Duodenal mucosa (tissue), 2 donors: ENCODE measurements around the gene RNF20.

Experiments used
- H3K27ac ChIP-seq: one replicate; pipeline ENCODE4 v1.7.0; 2013; ENCODE audit warnings: low read depth, low read length
- H3K27me3 ChIP-seq, 2 donors: one replicate each; pipeline ENCODE4 v1.7.0; 2013; ENCODE audit warnings: low read length in 2 of 2, control low read depth in 1 of 2; ENCODE audit not compliant: insufficient read depth in 2 of 2, control insufficient read depth in 1 of 2
- H3K36me3 ChIP-seq, 2 donors: one replicate each; pipeline ENCODE4 v1.7.0; 2013; ENCODE audit warnings: low read length in 2 of 2, control low read depth in 1 of 2; ENCODE audit not compliant: insufficient read depth in 2 of 2, control insufficient read depth in 1 of 2
- H3K4me1 ChIP-seq, 2 donors: one replicate each; pipeline ENCODE4 v1.7.0; 2013; ENCODE audit warnings: low read length in 2 of 2, control low read depth in 1 of 2; ENCODE audit not compliant: insufficient read depth in 2 of 2, control insufficient read depth in 1 of 2
- H3K4me3 ChIP-seq, 2 donors: one replicate each; pipeline ENCODE4 v1.7.0; 2013; ENCODE audit warnings: low read length in 2 of 2, low read depth in 1 of 2
- H3K9ac ChIP-seq, 2 donors: one replicate each; pipeline ENCODE4 v1.7.0; 2013; ENCODE audit warnings: low read length in 2 of 2, low read depth in 1 of 2
- H3K9me3 ChIP-seq, 2 donors: one replicate each; pipeline ENCODE4 v1.7.0; 2013; ENCODE audit warnings: low read length in 2 of 2, control low read depth in 1 of 2; ENCODE audit not compliant: control insufficient read depth in 1 of 2

RNF20 gene

GRCh38 chr9:101567725-101568350, 34.2 kb downstream of the RNF20 start:
- Histone ChIP-seq H3K27me3 (no peaks in the 10 kb centered on the region), H3K4me3 (no peak overlapping the region), H3K4me1 (no peaks in the 10 kb centered on the region), H3K27ac (no peak overlapping the region), H3K9me3 (no peaks in the 10 kb centered on the region), H3K36me3 (peaks cover 12 to 36% of the 10 kb centered on the region in 2 donors), H3K9ac (no peak overlapping the region)

- Histone ChIP-seq H3K9ac (no peak overlapping the region), H3K36me3 (peaks cover 3 to 25% of the 10 kb centered on the region in 2 donors), H3K9me3 (no peaks in the 10 kb centered on the region), H3K27ac (no peak overlapping the region), H3K4me3 (no peak overlapping the region), H3K4me1 (no peaks in the 10 kb centered on the region), H3K27me3 (no peaks in the 10 kb centered on the region)
Observed at GRCh38 chr9:101569741-101570501, 36.3 kb downstream of the RNF20 start.

- H3K4me1 ChIP-seq: no peaks in the 10 kb centered on the region
- no peak overlapping the region for H3K27ac ChIP-seq
- no peaks in the 10 kb centered on the region for H3K27me3 ChIP-seq
- H3K9ac ChIP-seq: no peak overlapping the region
- no peak overlapping the region for H3K4me3 ChIP-seq
- H3K36me3 ChIP-seq: peaks cover 3 to 13% of the 10 kb centered on the region in 2 donors
- no peaks in the 10 kb centered on the region for H3K9me3 ChIP-seq
Observed at GRCh38 chr9:101571114-101571513, 37.5 kb downstream of the RNF20 start.

DNA sequence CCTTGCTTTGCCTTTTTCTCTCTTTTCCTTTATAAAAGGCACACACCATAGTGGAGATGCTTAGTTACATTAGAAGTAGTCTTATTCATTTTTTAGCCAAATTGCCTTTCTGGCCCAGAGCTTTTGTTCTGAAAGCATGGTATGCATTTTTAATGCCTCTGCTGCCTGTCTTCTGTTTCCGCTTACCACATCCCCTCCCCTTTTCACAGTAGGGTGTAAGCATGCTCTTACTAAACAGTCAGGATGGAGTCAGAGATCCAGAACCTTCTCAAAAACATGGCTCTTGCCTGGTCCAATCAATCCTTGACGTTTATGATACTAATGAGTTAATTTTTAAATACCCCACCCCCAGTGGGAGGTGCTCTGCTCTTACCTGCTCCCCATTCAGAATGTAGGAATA, 38.7 kb downstream of the RNF20 start:
- H3K9me3 ChIP-seq: no peaks in the 10 kb centered on the region
- H3K27me3 ChIP-seq: no peaks in the 10 kb centered on the region
- H3K36me3 ChIP-seq: peaks cover 3 to 12% of the 10 kb centered on the region in 2 donors
- no peak overlapping the region for H3K9ac ChIP-seq
- no peaks in the 10 kb centered on the region for H3K4me1 ChIP-seq
- no peak overlapping the region for H3K27ac ChIP-seq
- H3K4me3 ChIP-seq: no peak overlapping the region

DNA sequence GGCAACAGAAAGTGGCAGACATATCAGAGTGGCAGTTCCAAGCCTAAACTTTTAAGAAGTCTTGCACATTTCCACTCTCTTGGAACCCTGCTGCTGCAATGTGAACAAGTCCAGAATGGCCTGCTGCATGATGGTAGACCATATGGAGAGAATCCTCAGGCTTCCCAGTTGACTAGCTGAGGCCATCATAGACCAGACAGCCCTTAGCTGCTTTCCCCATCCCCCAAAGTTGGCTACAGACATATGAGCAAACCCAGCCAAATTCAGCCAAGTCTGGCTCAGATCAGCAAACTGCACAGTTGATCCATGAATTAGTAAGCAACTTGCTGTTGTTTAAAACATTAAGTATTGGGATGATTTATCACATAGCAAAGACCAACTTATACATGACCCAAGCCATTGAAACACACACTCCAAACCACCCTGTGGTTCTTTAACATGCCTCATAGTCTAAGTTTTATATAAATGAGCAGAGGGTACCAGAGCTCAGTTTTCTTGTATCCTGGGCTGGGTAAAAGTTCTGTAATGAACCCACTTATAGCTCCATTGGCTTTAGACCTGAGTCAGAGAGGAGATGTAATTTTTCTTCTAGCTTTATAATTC, 41.2 kb downstream of the RNF20 start:
- Histone ChIP-seq H3K4me1 (no peaks in the 10 kb centered on the region), H3K36me3 (no peaks in the 10 kb centered on the region), H3K4me3 (no peak overlapping the region)

DNA sequence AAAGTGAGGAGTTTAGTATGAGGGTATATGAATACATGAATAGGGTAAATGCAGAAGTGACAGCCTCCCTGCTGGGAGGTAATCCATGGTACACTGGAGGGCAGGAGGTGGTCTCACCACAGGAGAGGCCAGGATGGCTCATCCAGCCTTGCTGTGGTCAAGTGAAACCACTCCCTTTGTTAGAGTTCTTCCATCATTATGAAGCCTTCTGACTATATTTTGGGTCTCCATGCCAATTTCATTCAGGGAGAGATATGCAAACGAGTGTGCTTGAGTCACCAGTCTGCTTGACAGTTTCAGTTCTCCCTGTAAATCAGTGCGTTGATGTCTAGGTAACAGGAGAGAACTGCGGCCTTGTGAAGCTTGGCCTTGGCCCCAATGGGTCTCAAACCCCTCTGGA, 44.7 kb downstream of the RNF20 start:
- no peak overlapping the region for H3K27ac ChIP-seq
- H3K9me3 ChIP-seq: no peaks in the 10 kb centered on the region
- H3K4me1 ChIP-seq: no peaks in the 10 kb centered on the region
- H3K27me3 ChIP-seq: no peaks in the 10 kb centered on the region
- H3K4me3 ChIP-seq: no peak overlapping the region
- no peak overlapping the region for H3K9ac ChIP-seq
- H3K36me3 ChIP-seq: no peaks in the 10 kb centered on the region

More for the DNA sequence above, 41.2 kb downstream of the RNF20 start:
- no peak overlapping the region for H3K9ac ChIP-seq
- no peaks in the 10 kb centered on the region for H3K9me3 ChIP-seq
- no peak overlapping the region for H3K27ac ChIP-seq
- no peaks in the 10 kb centered on the region for H3K27me3 ChIP-seq

GRCh38 chr9:101579711-101580545, 46.3 kb downstream of the RNF20 start:
- no peak overlapping the region for H3K9ac ChIP-seq
- no peak overlapping the region for H3K4me3 ChIP-seq
- no peaks in the 10 kb centered on the region for H3K27me3 ChIP-seq
- H3K9me3 ChIP-seq: no peaks in the 10 kb centered on the region
- H3K36me3 ChIP-seq: no peaks in the 10 kb centered on the region
- no peaks in the 10 kb centered on the region for H3K4me1 ChIP-seq
- no peak overlapping the region for H3K27ac ChIP-seq

- Histone ChIP-seq H3K9ac (no peak overlapping the region), H3K9me3 (no peaks in the 10 kb centered on the region), H3K27ac (no peak overlapping the region), H3K27me3 (no peaks in the 10 kb centered on the region), H3K36me3 (no peaks in the 10 kb centered on the region), H3K4me3 (no peak overlapping the region), H3K4me1 (no peaks in the 10 kb centered on the region)
Observed at GRCh38 chr9:101582553-101582952, 48.9 kb downstream of the RNF20 start.

- peak overlapping the region in 1 of 2 donors; percentile 16 for H3K4me3 ChIP-seq
Observed at GRCh38 chr9:101585740-101586139, 52.1 kb downstream of the RNF20 start.

DNA sequence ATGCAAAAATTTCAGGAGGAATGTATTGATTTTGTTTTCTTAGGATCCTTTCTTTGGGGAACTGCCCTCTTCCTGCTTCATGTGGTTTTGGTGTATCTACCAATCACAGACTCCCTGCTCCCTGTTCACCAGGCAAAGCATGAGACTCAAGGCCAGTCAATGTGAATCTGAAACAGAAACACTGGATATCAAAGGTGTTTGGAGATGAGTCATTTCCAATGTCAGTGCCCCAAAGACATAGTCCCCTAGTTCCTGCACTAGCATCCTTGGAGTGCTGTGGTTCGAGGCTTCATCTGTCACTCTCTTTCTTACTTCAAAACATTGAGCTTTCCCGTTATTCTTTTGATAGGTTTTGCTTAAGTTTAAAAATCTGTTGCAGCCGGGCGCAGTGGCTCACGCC, 53.0 kb downstream of the RNF20 start:
- H3K27me3 ChIP-seq: no peaks in the 10 kb centered on the region
- H3K4me3 ChIP-seq: no peak overlapping the region
- no peaks in the 10 kb centered on the region for H3K4me1 ChIP-seq
- no peaks in the 10 kb centered on the region for H3K36me3 ChIP-seq
- no peak overlapping the region for H3K9ac ChIP-seq
- no peaks in the 10 kb centered on the region for H3K9me3 ChIP-seq
- H3K27ac ChIP-seq: no peak overlapping the region

More at GRCh38 chr9:101585740-101586139, 52.1 kb downstream of the RNF20 start:
- H3K36me3 ChIP-seq: no peaks in the 10 kb centered on the region
- H3K27ac ChIP-seq: no peak overlapping the region
- no peaks in the 10 kb centered on the region for H3K27me3 ChIP-seq
- H3K9me3 ChIP-seq: no peaks in the 10 kb centered on the region
- no peak overlapping the region for H3K9ac ChIP-seq
- no peaks in the 10 kb centered on the region for H3K4me1 ChIP-seq
